ENCODE measurements around the gene EXOC3. TPM values are rescaled to one million over a fixed set of nuclear protein-coding genes. Genes with fewer than 3 reads are reported as not detected.

Gene EXOC3
- total RNA-seq (10 to 100 TPM; 33.6 to 45.5 (median 42.8) TPM), polyA plus RNA-seq (10 to 100 TPM; 20.6 to 45.4 TPM)
- long read RNA-seq, donor 1, transcript EXOC3-209 (13 exons, 2,825 nt): major isoform, 5 of 20 reads
- long read RNA-seq, donor 1, partial matches to known transcripts: 4 of 20 reads
- long read RNA-seq, donor 1, other reads (novel, unspliced or antisense): 10 of 20 reads
- long read RNA-seq, donor 2, transcript EXOC3-209 (13 exons, 2,825 nt): major isoform, 19 of 39 reads
- long read RNA-seq, donor 2, transcript EXOC3-201 (12 exons, 2,682 nt): minor isoform, 7 of 39 reads
- long read RNA-seq, donor 2, partial matches to known transcripts: 11 of 39 reads
- long read RNA-seq, donor 2, other reads (novel, unspliced or antisense): 2 of 39 reads
- long read RNA-seq, donor 3, transcript EXOC3-209 (13 exons, 2,825 nt): major isoform, 27 of 39 reads
- long read RNA-seq, donor 3, partial matches to known transcripts: 5 of 39 reads
- long read RNA-seq, donor 3, other reads (novel, unspliced or antisense): 6 of 39 reads

DNA sequence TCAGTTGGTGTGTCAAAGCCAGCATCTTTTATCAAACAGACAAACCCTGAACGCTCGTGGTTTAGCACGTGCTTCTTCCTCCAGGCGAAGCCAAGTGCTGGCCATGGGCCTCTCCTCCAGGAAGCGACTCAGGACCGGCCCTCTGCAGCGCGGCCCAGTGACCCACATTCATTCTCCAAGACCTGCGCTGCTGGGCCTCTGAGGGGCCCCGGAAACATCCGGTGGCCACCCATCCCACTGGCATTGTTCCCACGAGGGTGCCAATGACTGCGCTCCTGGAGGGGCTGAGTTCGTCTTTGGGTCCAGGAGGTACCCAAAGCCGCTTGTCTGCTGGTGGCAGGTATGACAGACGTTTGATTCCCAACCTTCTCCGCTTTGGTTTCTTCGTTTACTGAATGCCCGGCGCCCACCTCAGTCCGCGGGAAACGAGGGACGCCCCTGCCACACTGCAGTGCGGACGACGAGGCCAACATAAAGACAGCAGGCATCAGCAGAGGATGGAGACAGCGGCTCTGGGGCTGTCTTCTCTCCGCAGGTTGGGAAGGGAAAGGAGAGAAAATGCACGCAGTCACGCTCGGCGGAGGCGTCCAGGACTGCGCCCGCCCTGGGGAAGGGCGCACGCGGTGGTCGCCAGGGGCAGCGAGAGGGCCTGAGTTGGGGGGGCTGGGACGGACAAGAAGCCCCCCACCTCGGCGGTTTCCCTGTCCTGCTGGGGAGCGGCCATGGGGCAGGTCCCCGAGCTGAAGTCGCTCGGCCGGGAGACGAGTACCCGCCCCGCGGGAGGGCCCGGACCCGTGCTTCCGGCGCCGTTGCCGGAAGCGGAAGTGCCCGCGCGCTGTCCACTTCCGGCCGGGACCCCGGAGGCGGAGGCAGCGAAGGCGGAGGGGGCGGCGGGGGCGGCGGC lies at the start of gene EXOC3:
Gene EXOC3 (plus strand): TSS at position 842 of the 904 bp plus-strand sequence. CDS start 3,030 bp downstream, outside the sequence.
- TF ChIP-seq POLR2A (IDR thresholded peaks at IDR 0.05): peak in 1 of 2 donors; percentile 76
- TF ChIP-seq, protein P1, sequence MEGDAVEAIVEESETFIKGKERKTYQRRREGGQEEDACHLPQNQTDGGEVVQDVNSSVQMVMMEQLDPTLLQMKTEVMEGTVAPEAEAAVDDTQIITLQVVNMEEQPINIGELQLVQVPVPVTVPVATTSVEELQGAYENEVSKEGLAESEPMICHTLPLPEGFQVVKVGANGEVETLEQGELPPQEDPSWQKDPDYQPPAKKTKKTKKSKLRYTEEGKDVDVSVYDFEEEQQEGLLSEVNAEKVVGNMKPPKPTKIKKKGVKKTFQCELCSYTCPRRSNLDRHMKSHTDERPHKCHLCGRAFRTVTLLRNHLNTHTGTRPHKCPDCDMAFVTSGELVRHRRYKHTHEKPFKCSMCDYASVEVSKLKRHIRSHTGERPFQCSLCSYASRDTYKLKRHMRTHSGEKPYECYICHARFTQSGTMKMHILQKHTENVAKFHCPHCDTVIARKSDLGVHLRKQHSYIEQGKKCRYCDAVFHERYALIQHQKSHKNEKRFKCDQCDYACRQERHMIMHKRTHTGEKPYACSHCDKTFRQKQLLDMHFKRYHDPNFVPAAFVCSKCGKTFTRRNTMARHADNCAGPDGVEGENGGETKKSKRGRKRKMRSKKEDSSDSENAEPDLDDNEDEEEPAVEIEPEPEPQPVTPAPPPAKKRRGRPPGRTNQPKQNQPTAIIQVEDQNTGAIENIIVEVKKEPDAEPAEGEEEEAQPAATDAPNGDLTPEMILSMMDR (IDR thresholded peaks at IDR 0.05): no peak
- Histone ChIP-seq H3K9me3 (no peaks in the 10 kb centered on the region), H3K4me3 (peak within 1 kb of the TSS; percentile 66 to 98 (median 88)), H3K27me3 (peaks cover 0 to 3% (median 0%) of the 10 kb centered on the region in 9 donors), H3K4me1 (peaks cover 6 to 28% (median 15%) of the 10 kb centered on the region in 12 donors), H3K36me3 (peaks cover 0 to 19% (median 11%) of the 10 kb centered on the region in 9 donors), H3K27ac (peak within 1 kb of the TSS in 11 of 12 donors; percentile 69 to 91 (median 85))
- WGBS, 4 donors: 5 to 7% (median 6%) methylated on average over 34 to 73 of the region's 73 CpGs
- peak; percentile 75 to 89 (median 82) for DNase-seq
- intact Hi-C loops (cut with DNase I): loop anchor here in 5 of 10 donors (10.0 kb wide), 1 partner anchor 462 kb away; no protein-coding TSS in a partner anchor
- ATAC-seq: peak; percentile 72 to 95 (median 92)

DNA sequence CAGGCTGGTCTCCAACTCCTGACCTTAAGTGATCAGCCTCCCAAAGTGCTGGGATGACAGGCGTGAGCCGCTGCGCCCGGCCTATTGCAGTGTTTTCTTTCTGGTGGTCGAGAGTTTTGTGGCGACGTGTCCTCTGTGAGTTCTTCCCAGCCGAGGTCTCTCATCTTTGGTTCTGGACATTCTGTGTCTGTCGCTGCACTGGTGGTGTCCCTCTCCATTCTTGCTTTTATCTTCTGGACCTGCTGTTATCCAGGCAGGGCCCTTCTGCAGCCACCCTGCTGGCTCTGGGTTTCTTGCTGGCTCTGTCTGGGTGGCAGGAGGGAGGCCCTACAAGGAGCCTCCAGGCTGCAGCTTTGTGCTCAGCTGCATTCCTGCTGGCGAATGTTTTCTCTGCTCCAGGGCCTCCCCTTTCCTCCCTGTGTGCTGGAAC lies 49.1 kb upstream of the EXOC3 start:
- DNase-seq (peak in 1 of 5 donors; percentile 20), ATAC-seq (no peak)
- Histone ChIP-seq H3K4me3 (no peak overlapping the region), H3K9me3 (no peaks in the 10 kb centered on the region), H3K36me3 (no peaks in the 10 kb centered on the region), H3K27me3 (peaks cover 0 to 10% (median 0%) of the 10 kb centered on the region in 9 donors), H3K4me1 (no peaks in the 10 kb centered on the region), H3K27ac (no peak overlapping the region)
- WGBS, 4 donors: 84 to 88% (median 86%) methylated on average over 10 of the region's 10 CpGs
- intact Hi-C loops (cut with DNase I): no loop called here
- TF ChIP-seq, protein P1 (IDR thresholded peaks at IDR 0.05): no peak
- no peak for TF ChIP-seq POLR2A (IDR thresholded peaks at IDR 0.05)

GRCh38 chr5:394671-395155 lies 48.3 kb upstream of the EXOC3 start:
- no peak for TF ChIP-seq POLR2A (IDR thresholded peaks at IDR 0.05)
- TF ChIP-seq, protein P1 (IDR thresholded peaks at IDR 0.05): no peak
- DNase-seq (peak in 1 of 5 donors; percentile 54), ATAC-seq (no peak)
- intact Hi-C loops (cut with DNase I): no loop called here
- Histone ChIP-seq H3K36me3 (no peaks in the 10 kb centered on the region), H3K27me3 (peaks cover 0 to 12% (median 0%) of the 10 kb centered on the region in 9 donors), H3K4me1 (peaks cover 0 to 6% (median 4%) of the 10 kb centered on the region in 12 donors), H3K27ac (no peak overlapping the region), H3K4me3 (no peak overlapping the region), H3K9me3 (no peaks in the 10 kb centered on the region)
- WGBS, 4 donors: 82 to 84% (median 83%) methylated on average over 15 to 18 of the region's 18 CpGs
